Measurements from ENCODE around the gene GRIA1. TPM values are rescaled to one million over a fixed set of nuclear protein-coding genes. Genes with fewer than 3 reads are reported as not detected.

The GRIA1 gene
- total and polyA plus RNA-seq, 10 of the 15 experiments (the other 5 are each of a cell fraction or from before 2014, with no cell fraction given): 0.04 to 0.18 (median 0.04) TPM; not detected in 7

GRCh38 chr5:153659039-153659736, 168.7 kb downstream of the GRIA1 start:
- no peak overlapping the region for H2AFZ ChIP-seq (ENCODE audit: control insufficient read depth, low read depth, low read length)
- no TSS peak for BruUV-seq (replicated peaks)
- POLR2A ChIA-PET: no interaction called here
- in situ Hi-C loops (cut with MboI) (no loop called here), intact Hi-C loops (cut with micrococcal nuclease; ENCODE audit: unreplicated experiment) (no loop called here)
- no peaks in the 10 kb centered on the region for H3K36me3 ChIP-seq (ENCODE audit: control insufficient read depth in 2 of 2, insufficient read depth in 2 of 2, low read length in 1 of 2)
- 8% methylated on average over 2 of the region's 2 CpGs for WGBS (ENCODE audit: insufficient coverage, insufficient replicate concordance, low lambda C conversion rate, missing lambda C conversion rate)
- ATAC-seq (no peak), FAIRE-seq (no peak), DNase-seq (ENCODE audit: low read depth, low spot score) (no peak)
- H3K4me3 ChIP-seq: no peak overlapping the region
- CTCF ChIA-PET: interaction anchor here (0.6 kb wide), 1 partner anchor 56 kb away, joined by 3 read pairs; no protein-coding TSS in a partner anchor
- no peaks in the 10 kb centered on the region for H3K27me3 ChIP-seq (replicated peaks in 1 of 2; ENCODE audit: control insufficient read depth in 2 of 2, insufficient read depth in 2 of 2, low read length in 1 of 2)
- TF ChIP-seq, protein P1, sequence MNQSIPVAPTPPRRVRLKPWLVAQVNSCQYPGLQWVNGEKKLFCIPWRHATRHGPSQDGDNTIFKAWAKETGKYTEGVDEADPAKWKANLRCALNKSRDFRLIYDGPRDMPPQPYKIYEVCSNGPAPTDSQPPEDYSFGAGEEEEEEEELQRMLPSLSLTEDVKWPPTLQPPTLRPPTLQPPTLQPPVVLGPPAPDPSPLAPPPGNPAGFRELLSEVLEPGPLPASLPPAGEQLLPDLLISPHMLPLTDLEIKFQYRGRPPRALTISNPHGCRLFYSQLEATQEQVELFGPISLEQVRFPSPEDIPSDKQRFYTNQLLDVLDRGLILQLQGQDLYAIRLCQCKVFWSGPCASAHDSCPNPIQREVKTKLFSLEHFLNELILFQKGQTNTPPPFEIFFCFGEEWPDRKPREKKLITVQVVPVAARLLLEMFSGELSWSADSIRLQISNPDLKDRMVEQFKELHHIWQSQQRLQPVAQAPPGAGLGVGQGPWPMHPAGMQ (IDR thresholded peaks at IDR 0.05; ENCODE audit: borderline replicate concordance): no peak
- TF ChIP-seq SP1 (IDR thresholded peaks at IDR 0.05; ENCODE audit: low read depth, low read length) (no peak), ZSCAN29 (IDR thresholded peaks at IDR 0.05) (no peak), RELA (IDR thresholded peaks at IDR 0.05; ENCODE audit: borderline replicate concordance, partially characterized antibody) (no peak), TCF7 (IDR thresholded peaks at IDR 0.05; ENCODE audit: borderline replicate concordance) (no peak), SIN3A (IDR thresholded peaks at IDR 0.05; ENCODE audit: low read depth, low read length) (no peak), SUPT20H (IDR thresholded peaks at IDR 0.05; ENCODE audit: borderline replicate concordance, control insufficient read depth, low read depth, low read length) (no peak), CBFB (IDR thresholded peaks at IDR 0.05; ENCODE audit: low read depth) (no peak), EGR1 (IDR thresholded peaks at IDR 0.05; ENCODE audit: borderline replicate concordance in 1 of 2, low read depth in 2 of 2, low read length in 2 of 2) (no peak), IKZF2 (IDR thresholded peaks at IDR 0.05) (no peak), BMI1 (IDR thresholded peaks at IDR 0.05; ENCODE audit: borderline replicate concordance) (no peak), RB1 (IDR thresholded peaks at IDR 0.05; ENCODE audit: borderline replicate concordance) (no peak), ZNF384 (IDR thresholded peaks at IDR 0.05; ENCODE audit: borderline replicate concordance, low read depth, low read length) (no peak)
- H3K4me1 ChIP-seq (ENCODE audit: control insufficient read depth, insufficient read depth, low read length): no peaks in the 10 kb centered on the region
- no peak overlapping the region for H3K9ac ChIP-seq (ENCODE audit: control insufficient read depth, insufficient read depth, low read length)
- RAD21 ChIA-PET (ENCODE audit: unreplicated experiment): no interaction called here
- no peak overlapping the region for H3K4me2 ChIP-seq (ENCODE audit: control insufficient read depth, insufficient read depth)
- no peaks in the 10 kb centered on the region for H3K79me2 ChIP-seq (ENCODE audit: control insufficient read depth, insufficient read depth, low read length)
- H3K27ac ChIP-seq (ENCODE audit: control insufficient read depth, insufficient read depth): no peak overlapping the region
- no peaks in the 10 kb centered on the region for H4K20me1 ChIP-seq (ENCODE audit: control insufficient read depth, insufficient read depth)
- SMC1A ChIA-PET (ENCODE audit: uncharacterized antibody, unreplicated experiment): interaction anchor here (0.6 kb wide), 1 partner anchor 29 kb away, joined by 3 read pairs; no protein-coding TSS in a partner anchor
- H3K9me3 ChIP-seq (replicated peaks; ENCODE audit: control insufficient read depth, insufficient read depth, low read length): no peaks in the 10 kb centered on the region

All from GM12878 (cell line).